GM23248 (cell line): ENCODE results near the gene ANGPTL3.

ENCODE experiments used
- EZH2 ChIP-seq: fragments of 200-600 bp; sonication (generic); IDR thresholded peaks from 2 replicates; pipeline ENCODE4 v1.6.1; 2018; ENCODE audit warnings: antibody characterized with exemption, mild to moderate bottlenecking; ENCODE audit not compliant: insufficient read depth, poor library complexity, severe bottlenecking
- EZH2phosphoT487 ChIP-seq: fragments of 200-600 bp; sonication (generic); IDR thresholded peaks from 2 replicates; pipeline ENCODE4 v1.6.1; 2018; ENCODE audit warnings: antibody characterized with exemption, moderate library complexity, mild to moderate bottlenecking, low read depth; ENCODE audit not compliant: insufficient read depth

- no peak for TF ChIP-seq EZH2
- TF ChIP-seq EZH2phosphoT487: no peak
These were observed 1.7 kb downstream of the ANGPTL3 start for GRCh38 chr1:62599044-62599443.
